DND-41 (cell line): Measurements from ENCODE around the gene KLHL8.

Source experiments
- CTCF ChIP-seq: IDR thresholded peaks from 2 replicates; pipeline ENCODE4 v1.5.1; 2012; ENCODE audit warnings: borderline replicate concordance, low read length, moderate library complexity, mild to moderate bottlenecking; ENCODE audit not compliant: poor library complexity, severe bottlenecking; ENCODE audit errors: extremely low read depth
- EZH2 ChIP-seq: IDR thresholded peaks from 3 replicates; pipeline ENCODE4 v1.6.1; 2012; ENCODE audit warnings: borderline replicate concordance, low read depth, mild to moderate bottlenecking, moderate library complexity, low read length, inconsistent platforms; ENCODE audit not compliant: severe bottlenecking

- TF ChIP-seq CTCF (no peak), EZH2 (no peak)
Measured at GRCh38 chr4:87166296-87166854, 54.0 kb downstream of the KLHL8 start.
